HFF-Myc (cell line): ENCODE measurements around the gene PDIA4.

Experiments used
- DNase-seq: peaks from one replicate; pipeline ENCODE4 v3.0.0-alpha.2; 2011; ENCODE audit warnings: low read depth; ENCODE audit errors: extremely low read depth
- H3K4me3 ChIP-seq: replicated peaks from 2 replicates; pipeline ENCODE4 v1.5.1; 2011; ENCODE audit warnings: low read depth, mild to moderate bottlenecking, control low read depth, low read length
- CTCF ChIP-seq: IDR thresholded peaks from 2 replicates; pipeline ENCODE4 v1.5.1; 2012; ENCODE audit warnings: mild to moderate bottlenecking, low read depth, low read length, control low read depth; ENCODE audit errors: missing control alignments

PDIA4 gene

GRCh38 chr7:148963583-148964482, 64.5 kb downstream of the PDIA4 start:
- DNase-seq: no peak
- no peak for TF ChIP-seq CTCF
- H3K4me3 ChIP-seq: peak overlapping the region; percentile 46

- H3K4me3 ChIP-seq: peak overlapping the region; percentile 46
- no peak for DNase-seq
- TF ChIP-seq CTCF: peak; percentile 78
These were observed 65.3 kb downstream of the PDIA4 start for GRCh38 chr7:148962823-148963582.

GRCh38 chr7:148962440-148962822, 65.9 kb downstream of the PDIA4 start:
- no peak for DNase-seq
- H3K4me3 ChIP-seq: peak overlapping the region; percentile 46
- no peak for TF ChIP-seq CTCF

- no peak for DNase-seq
- H3K4me3 ChIP-seq: no peak overlapping the region
- TF ChIP-seq CTCF: no peak
These were observed 68.6 kb downstream of the PDIA4 start for GRCh38 chr7:148959726-148960125.

- DNase-seq: no peak
- no peak overlapping the region for H3K4me3 ChIP-seq
- no peak for TF ChIP-seq CTCF
These were observed 70.2 kb downstream of the PDIA4 start for GRCh38 chr7:148958061-148958460.

- no peak overlapping the region for H3K4me3 ChIP-seq
- TF ChIP-seq CTCF: no peak
- no peak for DNase-seq
These were observed 73.5 kb downstream of the PDIA4 start for GRCh38 chr7:148954766-148955165.
